ENCODE results near the gene PSMG2. TPM values are rescaled to one million over a fixed set of nuclear protein-coding genes. Genes with fewer than 3 reads are reported as not detected.

The PSMG2 gene
- total RNA-seq, 2 donors from 2014 or later: 73.9 to 78.6 TPM

DNA sequence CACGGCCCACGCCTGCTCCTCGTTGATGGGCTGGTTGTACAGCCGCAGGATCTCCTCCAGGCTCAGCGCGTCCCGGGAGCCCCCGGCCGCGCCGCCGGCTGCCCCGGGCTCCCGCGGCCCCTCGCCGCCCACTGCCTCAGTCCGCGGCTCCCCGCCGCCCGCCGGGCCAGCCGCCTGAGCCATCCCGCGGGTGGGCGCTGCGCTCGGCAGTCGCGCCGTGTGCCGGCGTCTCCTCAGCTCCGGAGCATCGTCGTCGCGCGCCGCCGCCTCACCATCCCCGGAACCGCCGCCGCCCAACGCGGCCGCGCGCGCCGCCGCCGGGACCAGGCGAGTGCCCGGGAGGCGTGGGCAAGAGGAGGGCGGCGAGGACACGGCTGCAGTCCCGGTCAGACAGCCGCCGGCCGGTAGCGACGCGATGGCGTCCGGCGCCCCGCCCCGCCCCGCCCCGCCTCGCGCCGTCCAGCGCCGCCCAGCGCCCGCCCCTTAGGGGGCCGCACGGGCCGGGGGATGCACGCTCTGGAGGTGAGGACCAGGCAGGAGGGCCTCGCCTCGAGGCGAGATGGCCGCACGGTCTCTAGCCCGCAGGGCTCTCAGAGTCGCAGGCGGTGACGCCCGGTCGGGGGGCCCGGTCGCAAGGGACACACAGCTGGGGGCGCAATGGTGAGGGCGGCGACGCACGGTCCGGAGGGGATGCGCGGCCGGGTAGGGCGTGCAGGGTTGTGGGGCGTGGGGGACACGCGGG, 45.0 kb upstream of the PSMG2 start, which contains the start of gene SPIRE1:
Gene SPIRE1 (minus strand): TSS at position 424 of the 742 bp plus-strand sequence. CDS start 241 bp downstream, at position 183.
- H3K4me1 ChIP-seq (replicated peaks): no peaks in the 10 kb centered on the region
- intact Hi-C loops (cut with DNase I): loop anchor here (5.0 to 10.0 kb wide), 4 partner anchors 44 to 383 kb away; partner anchors contain the start of genes CEP76, PRELID3A and PSMG2

DNA sequence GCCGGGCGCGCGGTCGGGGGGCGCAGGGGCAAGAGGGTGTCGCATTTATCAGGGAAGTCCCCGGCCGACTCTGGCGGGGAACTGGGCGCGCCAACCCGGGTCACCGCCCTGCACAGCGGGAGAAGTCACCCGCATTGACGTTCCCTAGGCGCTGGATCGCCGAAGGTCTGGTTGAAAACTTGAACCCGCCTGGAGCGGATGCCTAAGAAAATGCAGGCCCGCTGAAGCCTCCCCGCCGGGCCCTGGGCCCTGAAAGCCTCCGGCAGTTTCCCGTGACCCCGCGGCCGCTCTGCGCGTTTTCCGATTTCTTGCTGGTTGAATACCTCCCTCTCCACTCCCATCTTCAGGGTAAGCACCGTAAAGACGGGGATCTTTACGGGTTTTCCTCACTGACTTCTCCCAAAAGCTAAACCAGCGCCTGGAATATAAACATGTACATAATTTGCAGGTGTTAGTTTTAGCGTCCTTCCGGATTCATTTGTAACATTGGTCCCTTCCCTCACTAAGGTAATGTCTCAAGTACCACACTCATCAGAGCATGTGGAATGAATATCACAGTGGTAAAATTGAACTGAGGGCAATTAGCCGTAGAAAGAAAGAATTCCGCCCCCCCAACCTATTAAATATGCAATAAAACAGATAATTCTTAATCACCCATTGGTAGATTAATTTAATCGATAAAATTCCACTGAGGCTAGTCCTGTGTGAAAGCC, 44.3 kb upstream of the PSMG2 start:
- no peaks in the 10 kb centered on the region for H3K4me1 ChIP-seq (replicated peaks)
- DNase-seq (ENCODE audit: low spot score): peak; percentile 10
- TF ChIP-seq POLR2AphosphoS5 (IDR thresholded peaks at IDR 0.05): no peak
- TF ChIP-seq, protein P1, sequence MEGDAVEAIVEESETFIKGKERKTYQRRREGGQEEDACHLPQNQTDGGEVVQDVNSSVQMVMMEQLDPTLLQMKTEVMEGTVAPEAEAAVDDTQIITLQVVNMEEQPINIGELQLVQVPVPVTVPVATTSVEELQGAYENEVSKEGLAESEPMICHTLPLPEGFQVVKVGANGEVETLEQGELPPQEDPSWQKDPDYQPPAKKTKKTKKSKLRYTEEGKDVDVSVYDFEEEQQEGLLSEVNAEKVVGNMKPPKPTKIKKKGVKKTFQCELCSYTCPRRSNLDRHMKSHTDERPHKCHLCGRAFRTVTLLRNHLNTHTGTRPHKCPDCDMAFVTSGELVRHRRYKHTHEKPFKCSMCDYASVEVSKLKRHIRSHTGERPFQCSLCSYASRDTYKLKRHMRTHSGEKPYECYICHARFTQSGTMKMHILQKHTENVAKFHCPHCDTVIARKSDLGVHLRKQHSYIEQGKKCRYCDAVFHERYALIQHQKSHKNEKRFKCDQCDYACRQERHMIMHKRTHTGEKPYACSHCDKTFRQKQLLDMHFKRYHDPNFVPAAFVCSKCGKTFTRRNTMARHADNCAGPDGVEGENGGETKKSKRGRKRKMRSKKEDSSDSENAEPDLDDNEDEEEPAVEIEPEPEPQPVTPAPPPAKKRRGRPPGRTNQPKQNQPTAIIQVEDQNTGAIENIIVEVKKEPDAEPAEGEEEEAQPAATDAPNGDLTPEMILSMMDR (IDR thresholded peaks at IDR 0.05): no peak
- no peak for TF ChIP-seq POLR2A (IDR thresholded peaks at IDR 0.05)
- intact Hi-C loops (cut with DNase I): loop anchor here (5.0 to 10.0 kb wide), 4 partner anchors 44 to 384 kb away; partner anchors contain the start of genes CEP76, PRELID3A and PSMG2
- no peaks in the 10 kb centered on the region for H3K9me3 ChIP-seq
- no peaks in the 10 kb centered on the region for H3K36me3 ChIP-seq
- 15% methylated on average over 41 of the region's 42 CpGs for WGBS
- peak overlapping the region; percentile 83 to 84 for H3K4me3 ChIP-seq
- peak overlapping the region; percentile 93 to 97 for H3K27ac ChIP-seq
- no peaks in the 10 kb centered on the region for H3K27me3 ChIP-seq (replicated peaks; ENCODE audit: insufficient read depth)

More for the DNA sequence above, 45.0 kb upstream of the PSMG2 start, which contains the start of gene SPIRE1:
- Histone ChIP-seq H3K27ac (peak within 1 kb of the TSS; percentile 93 to 97), H3K4me3 (peak within 1 kb of the TSS; percentile 83 to 84), H3K36me3 (no peaks in the 10 kb centered on the region), H3K27me3 (replicated peaks; ENCODE audit: insufficient read depth) (no peaks in the 10 kb centered on the region), H3K9me3 (no peaks in the 10 kb centered on the region)
- TF ChIP-seq POLR2AphosphoS5 (IDR thresholded peaks at IDR 0.05) (peak; percentile 21), POLR2A (IDR thresholded peaks at IDR 0.05) (peak; percentile 79)
- TF ChIP-seq, protein P1 (IDR thresholded peaks at IDR 0.05): peak in 3 of 4 experiments; percentile 22 to 31 (median 25)
- WGBS: under 1% methylated on average over 78 of the region's 112 CpGs
- DNase-seq (ENCODE audit: low spot score): peak; percentile 67

DNA sequence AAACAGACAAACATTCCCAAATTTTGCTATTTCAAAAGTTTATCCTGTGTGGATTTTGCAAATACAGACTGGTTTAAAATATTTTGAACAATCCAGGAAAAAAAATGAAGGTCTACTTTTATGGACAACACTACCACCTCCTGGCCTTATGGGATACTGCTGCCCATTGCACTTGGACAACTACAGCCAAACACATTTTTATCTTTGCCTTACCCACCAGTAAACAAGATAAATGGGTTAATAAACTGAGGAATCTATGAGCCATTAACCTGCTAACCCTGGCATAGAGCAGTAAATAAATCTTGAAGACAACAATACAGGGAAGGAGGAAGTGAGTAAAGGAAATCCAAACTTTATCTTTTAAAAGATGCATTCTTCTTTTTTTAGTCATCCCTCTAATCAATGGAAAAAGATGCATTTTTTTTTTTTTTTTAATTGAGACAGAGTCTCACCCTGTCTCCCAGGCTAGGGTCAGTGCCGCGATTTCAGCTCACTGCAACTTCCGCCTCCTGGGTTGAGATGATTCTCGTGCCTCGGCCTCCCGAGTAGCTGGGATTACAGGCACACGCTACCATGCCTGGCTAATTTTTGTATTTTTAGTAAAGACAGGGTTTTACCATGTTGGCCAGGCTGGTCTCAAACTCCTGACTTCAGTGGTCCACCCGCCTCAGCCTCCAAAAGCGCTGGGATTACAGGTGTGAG, 42.8 kb upstream of the PSMG2 start:
- intact Hi-C loops (cut with DNase I): loop anchor here (2.0 to 10.0 kb wide), 5 partner anchors 42 to 385 kb away; partner anchors contain the start of genes CEP76, PRELID3A and PSMG2
- no peaks in the 10 kb centered on the region for H3K36me3 ChIP-seq
- TF ChIP-seq, protein P1 (IDR thresholded peaks at IDR 0.05): peak; percentile 62 to 92 (median 90)
- TF ChIP-seq POLR2A (IDR thresholded peaks at IDR 0.05) (no peak), POLR2AphosphoS5 (IDR thresholded peaks at IDR 0.05) (peak; percentile 38)
- H3K9me3 ChIP-seq: no peaks in the 10 kb centered on the region
- no peaks in the 10 kb centered on the region for H3K27me3 ChIP-seq (replicated peaks; ENCODE audit: insufficient read depth)
- no peaks in the 10 kb centered on the region for H3K4me1 ChIP-seq (replicated peaks)
- 69% methylated on average over 9 of the region's 9 CpGs for WGBS
- no peak overlapping the region for H3K4me3 ChIP-seq
- DNase-seq (ENCODE audit: low spot score): peak; percentile 40
- H3K27ac ChIP-seq: no peak overlapping the region

DNA sequence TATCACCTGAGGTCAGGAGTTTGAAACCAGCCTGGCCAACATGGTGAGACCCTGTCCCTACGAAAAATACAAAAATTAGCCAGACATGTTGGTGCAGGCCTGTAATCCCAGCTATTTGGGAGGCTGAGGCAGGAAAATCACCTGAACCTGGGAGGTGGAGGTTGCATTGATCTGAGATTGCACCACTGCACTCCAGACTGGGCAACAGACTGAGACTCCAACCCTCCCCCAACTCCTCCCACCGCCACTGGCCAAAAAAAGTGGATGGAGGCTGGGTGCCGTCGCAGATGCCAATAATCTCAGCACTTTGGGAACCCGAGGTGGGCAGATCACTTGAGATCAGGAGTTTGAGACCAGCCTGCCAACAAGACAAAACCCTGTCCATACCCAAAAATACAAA, 34.8 kb upstream of the PSMG2 start:
- Histone ChIP-seq H3K27ac (no peak overlapping the region), H3K27me3 (replicated peaks; ENCODE audit: insufficient read depth) (no peaks in the 10 kb centered on the region), H3K36me3 (no peaks in the 10 kb centered on the region), H3K4me1 (replicated peaks) (no peaks in the 10 kb centered on the region), H3K4me3 (no peak overlapping the region), H3K9me3 (no peaks in the 10 kb centered on the region)
- DNase-seq (ENCODE audit: low spot score): no peak
- intact Hi-C loops (cut with DNase I): no loop called here
- WGBS: 89% methylated on average over 5 of the region's 5 CpGs
- TF ChIP-seq POLR2AphosphoS5 (IDR thresholded peaks at IDR 0.05) (no peak), POLR2A (IDR thresholded peaks at IDR 0.05) (no peak)
- TF ChIP-seq, protein P1 (IDR thresholded peaks at IDR 0.05): no peak

All from prostate gland (tissue), 2 donors.